ENCODE data around the gene ZNF862. TPM values are rescaled to one million over a fixed set of nuclear protein-coding genes. Genes with fewer than 3 reads are reported as not detected.

The ZNF862 gene
- 1.3 and 1.9 TPM in 2 replicates for total RNA-seq (2021)
- long read RNA-seq, partial matches to known transcripts: 0 of 2 reads
- long read RNA-seq, other reads (novel, unspliced or antisense): 2 of 2 reads

GRCh38 chr7:149838224-149838991, at the start of gene ZNF862:
TSS of gene ZNF862 (plus strand) at chr7:149838375. CDS start at chr7:149838612, 237 bp downstream.
- no peak within 1 kb of the TSS for H4K91ac ChIP-seq (ENCODE audit: insufficient read length, low read depth, low read length)
- WGBS (ENCODE audit: extremely low coverage, insufficient read length, low lambda C conversion rate): no CpG with 5 or more reads among the region's 86 CpGs
- H3K27ac Mint-ChIP-seq: peak within 1 kb of the TSS in 1 of 3 experiments; percentile 78; a peak in 2 of 7 replicates

More at GRCh38 chr7:149838224-149838991, at the start of gene ZNF862:
- Histone ChIP-seq H2BK20ac (ENCODE audit: low read depth, low read length, poor library complexity, severe bottlenecking) (no peak within 1 kb of the TSS), H3K23ac (ENCODE audit: insufficient read length, low read depth, low read length) (no peak within 1 kb of the TSS), H2BK120ac (ENCODE audit: low read depth, low read length, poor library complexity, severe bottlenecking) (peak within 1 kb of the TSS; percentile 65), H3K14ac (ENCODE audit: insufficient read depth, low read length) (0 out of 2 replicates have a peak within 1 kb of the TSS, but pooled peaks have one; percentile 31), H3K27me3 (ENCODE audit: insufficient read depth, low read length) (0 out of 2 replicates have a peak, but pooled peaks cover 3% of the 10 kb centered on the region), H3K56ac (ENCODE audit: insufficient read length, low read depth, low read length) (no peak within 1 kb of the TSS), H4K8ac (replicated peaks; ENCODE audit: insufficient read length, low read depth, low read length) (no peak within 1 kb of the TSS), H3K23me2 (ENCODE audit: insufficient read length, low read depth, low read length, poor library complexity, severe bottlenecking) (peaks cover 6% of the 10 kb centered on the region), H2BK15ac (ENCODE audit: low read depth, low read length) (no peak within 1 kb of the TSS), H3K4me2 (ENCODE audit: insufficient read depth, insufficient read length, low read length) (peak within 1 kb of the TSS; percentile 99), H2BK12ac (ENCODE audit: insufficient read length, low read depth, low read length) (no peak within 1 kb of the TSS), H4K5ac (ENCODE audit: insufficient read length, low read depth, low read length) (no peak within 1 kb of the TSS), H2BK5ac (ENCODE audit: insufficient read length, low read length) (no peak within 1 kb of the TSS), H3K79me1 (ENCODE audit: insufficient read depth, low read depth, low read length, poor library complexity, severe bottlenecking) (no peaks in the 10 kb centered on the region), H2AK5ac (ENCODE audit: insufficient read length, low read length) (no peak within 1 kb of the TSS), H3K18ac (ENCODE audit: insufficient read length, low read depth, low read length) (peak within 1 kb of the TSS; percentile 24), H3K9me3 (ENCODE audit: control insufficient read depth, low read depth, low read length) (no peaks in the 10 kb centered on the region), H4K20me1 (ENCODE audit: control insufficient read depth, insufficient read depth, insufficient read length) (no peaks in the 10 kb centered on the region), H3K4ac (ENCODE audit: low read depth, low read length) (no peak within 1 kb of the TSS), H3K27ac (ENCODE audit: insufficient read length, low read depth, low read length) (no peak within 1 kb of the TSS), H3T11ph (ENCODE audit: low read length) (no peak within 1 kb of the TSS), H3K79me2 (ENCODE audit: insufficient read depth, low read length) (no peaks in the 10 kb centered on the region), H2AFZ (ENCODE audit: low read length) (no peak within 1 kb of the TSS), H3K9ac (ENCODE audit: extremely low read depth, insufficient read length, low read length) (peak within 1 kb of the TSS; percentile 81), H3K4me1 (ENCODE audit: insufficient read depth, low read length) (no peaks in the 10 kb centered on the region)
- H3K4me1 Mint-ChIP-seq: peaks cover 13 to 14% of the 10 kb centered on the region in 2 experiments
- peaks cover 62% of the 10 kb centered on the region for H3K27me3 Mint-ChIP-seq (ENCODE audit: low read depth)
- H3K4me3 Mint-ChIP-seq: peak within 1 kb of the TSS; percentile 81 to 91
- H3K36me3 Mint-ChIP-seq (ENCODE audit: insufficient read depth in 1 of 3, low read depth in 3 of 3): no peaks in the 10 kb centered on the region
- TF ChIP-seq CTCF (conservative IDR thresholded peaks at IDR 0.05): no peak
- peak; percentile 99 for DNase-seq
- no peaks in the 10 kb centered on the region for H3K9me3 Mint-ChIP-seq

All from H9 (cell line).